ENCODE measurements around the gene PBX3. TPM values are rescaled to one million over a fixed set of nuclear protein-coding genes. Genes with fewer than 3 reads are reported as not detected.

The PBX3 gene
- total RNA-seq, 3 donors from 2014 or later (not counting 1 experiment from before 2014, with no cell fraction given), result 42.1 to 46.9 (median 44.6) TPM

- Histone ChIP-seq H3K36me3 (ENCODE audit: control insufficient read depth, insufficient read depth, low read length) (no peaks in the 10 kb centered on the region), H3K27me3 (ENCODE audit: control insufficient read depth, insufficient read depth, low read length) (no peaks in the 10 kb centered on the region), H3K27ac (ENCODE audit: low read length) (no peak overlapping the region), H3K4me1 (ENCODE audit: control insufficient read depth, insufficient read depth, low read length) (no peaks in the 10 kb centered on the region), H3K9me3 (ENCODE audit: control insufficient read depth, insufficient read depth, low read length) (no peaks in the 10 kb centered on the region), H3K4me3 (ENCODE audit: low read length) (no peak overlapping the region)
- Mint-ChIP-seq H3K4me1 (no peaks in the 10 kb centered on the region), H3K27ac (no peak overlapping the region), H3K36me3 (peaks cover 20% of the 10 kb centered on the region), H3K27me3 (ENCODE audit: low read depth in 2 of 2) (no peaks in the 10 kb centered on the region), H3K4me3 (no peak overlapping the region), H3K9me3 (no peaks in the 10 kb centered on the region)
- intact Hi-C loops (cut with micrococcal nuclease), result no loop called here
- TF ChIP-seq, protein P1, sequence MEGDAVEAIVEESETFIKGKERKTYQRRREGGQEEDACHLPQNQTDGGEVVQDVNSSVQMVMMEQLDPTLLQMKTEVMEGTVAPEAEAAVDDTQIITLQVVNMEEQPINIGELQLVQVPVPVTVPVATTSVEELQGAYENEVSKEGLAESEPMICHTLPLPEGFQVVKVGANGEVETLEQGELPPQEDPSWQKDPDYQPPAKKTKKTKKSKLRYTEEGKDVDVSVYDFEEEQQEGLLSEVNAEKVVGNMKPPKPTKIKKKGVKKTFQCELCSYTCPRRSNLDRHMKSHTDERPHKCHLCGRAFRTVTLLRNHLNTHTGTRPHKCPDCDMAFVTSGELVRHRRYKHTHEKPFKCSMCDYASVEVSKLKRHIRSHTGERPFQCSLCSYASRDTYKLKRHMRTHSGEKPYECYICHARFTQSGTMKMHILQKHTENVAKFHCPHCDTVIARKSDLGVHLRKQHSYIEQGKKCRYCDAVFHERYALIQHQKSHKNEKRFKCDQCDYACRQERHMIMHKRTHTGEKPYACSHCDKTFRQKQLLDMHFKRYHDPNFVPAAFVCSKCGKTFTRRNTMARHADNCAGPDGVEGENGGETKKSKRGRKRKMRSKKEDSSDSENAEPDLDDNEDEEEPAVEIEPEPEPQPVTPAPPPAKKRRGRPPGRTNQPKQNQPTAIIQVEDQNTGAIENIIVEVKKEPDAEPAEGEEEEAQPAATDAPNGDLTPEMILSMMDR (IDR thresholded peaks at IDR 0.05), result no peak
- WGBS (ENCODE audit: insufficient coverage), result 100% methylated on average over 4 of the region's 4 CpGs
- DNase-seq (no peak), ATAC-seq (no peak)
These were observed 201.9 kb downstream of the PBX3 start for GRCh38 chr9:125948887-125949596.

DNA sequence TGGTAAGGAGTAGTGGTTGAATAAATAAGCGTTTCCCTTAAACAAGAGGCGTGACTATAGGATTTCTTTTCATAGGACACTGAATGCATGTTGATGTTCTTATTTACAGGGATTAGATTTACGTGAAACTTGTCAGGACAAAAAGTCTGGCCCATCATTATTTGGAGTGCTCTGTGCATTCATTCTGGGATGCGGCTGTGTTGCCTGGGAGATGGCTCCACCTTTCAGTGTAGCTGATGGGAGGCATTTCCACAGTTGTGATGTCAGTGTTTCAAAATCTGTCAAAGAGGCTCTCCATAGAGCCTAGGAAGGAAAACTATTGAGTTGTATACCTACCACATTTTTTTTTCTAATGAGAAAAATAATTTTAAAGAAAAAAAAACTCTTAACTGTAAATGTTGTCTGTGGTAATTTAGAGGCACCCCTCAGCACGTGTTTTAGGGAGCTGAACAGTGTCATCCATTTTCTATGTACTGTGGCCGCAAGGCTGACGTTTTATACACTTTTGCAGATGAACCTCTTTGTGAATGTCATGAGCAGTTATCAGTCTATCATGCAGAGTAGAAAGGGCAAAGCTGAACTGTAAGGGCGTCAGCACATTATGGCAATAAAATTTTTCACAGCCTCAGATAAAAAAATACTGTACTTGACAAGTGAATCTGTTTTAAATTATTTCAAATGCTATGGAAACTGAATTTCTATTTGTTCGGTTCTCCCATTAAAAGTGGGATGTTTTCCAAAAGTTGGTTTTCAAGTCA lies 202.7 kb downstream of the PBX3 start:
- no peak overlapping the region for H3K27ac Mint-ChIP-seq
- no peak overlapping the region for H3K27ac ChIP-seq (ENCODE audit: low read length)
- no peak overlapping the region for H3K4me3 ChIP-seq (ENCODE audit: low read length)
- H3K36me3 Mint-ChIP-seq, result peaks cover 15% of the 10 kb centered on the region
- intact Hi-C loops (cut with micrococcal nuclease), result no loop called here
- H3K27me3 Mint-ChIP-seq (ENCODE audit: low read depth in 2 of 2), result no peaks in the 10 kb centered on the region
- no peak for ATAC-seq
- H3K36me3 ChIP-seq (ENCODE audit: control insufficient read depth, insufficient read depth, low read length), result no peaks in the 10 kb centered on the region
- H3K4me1 ChIP-seq (ENCODE audit: control insufficient read depth, insufficient read depth, low read length), result no peaks in the 10 kb centered on the region
- H3K27me3 ChIP-seq (ENCODE audit: control insufficient read depth, insufficient read depth, low read length), result no peaks in the 10 kb centered on the region
- DNase-seq, result no peak
- no peaks in the 10 kb centered on the region for H3K4me1 Mint-ChIP-seq
- H3K9me3 ChIP-seq (ENCODE audit: control insufficient read depth, insufficient read depth, low read length), result no peaks in the 10 kb centered on the region
- H3K9me3 Mint-ChIP-seq, result no peaks in the 10 kb centered on the region
- 96% methylated on average over 9 of the region's 9 CpGs for whole genome bisulfite sequencing (ENCODE audit: insufficient coverage)
- TF ChIP-seq, protein P1 (IDR thresholded peaks at IDR 0.05), result no peak
- no peak overlapping the region for H3K4me3 Mint-ChIP-seq

GRCh38 chr9:125950880-125951471 lies 203.8 kb downstream of the PBX3 start:
- no peaks in the 10 kb centered on the region for H3K9me3 ChIP-seq (ENCODE audit: control insufficient read depth, insufficient read depth, low read length)
- no peaks in the 10 kb centered on the region for H3K27me3 ChIP-seq (ENCODE audit: control insufficient read depth, insufficient read depth, low read length)
- peaks cover 11% of the 10 kb centered on the region for H3K36me3 Mint-ChIP-seq
- H3K4me3 ChIP-seq (ENCODE audit: low read length), result no peak overlapping the region
- DNase-seq (no peak), ATAC-seq (peak in 1 of 3 donors; percentile 10)
- TF ChIP-seq, protein P1 (IDR thresholded peaks at IDR 0.05), result no peak
- 95% methylated on average over 4 of the region's 4 CpGs for WGBS (ENCODE audit: insufficient coverage)
- no peak overlapping the region for H3K27ac ChIP-seq (ENCODE audit: low read length)
- intact Hi-C loops (cut with micrococcal nuclease), result no loop called here
- H3K36me3 ChIP-seq (ENCODE audit: control insufficient read depth, insufficient read depth, low read length), result no peaks in the 10 kb centered on the region
- H3K4me1 ChIP-seq (ENCODE audit: control insufficient read depth, insufficient read depth, low read length), result no peaks in the 10 kb centered on the region
- H3K4me3 Mint-ChIP-seq, result no peak overlapping the region
- H3K27me3 Mint-ChIP-seq (ENCODE audit: low read depth in 2 of 2), result no peaks in the 10 kb centered on the region
- H3K4me1 Mint-ChIP-seq, result no peaks in the 10 kb centered on the region
- H3K27ac Mint-ChIP-seq, result no peak overlapping the region
- H3K9me3 Mint-ChIP-seq, result no peaks in the 10 kb centered on the region

Data from natural killer cell (primary cell).